ENCODE data around the gene INPP5B. TPM values are rescaled to one million over a fixed set of nuclear protein-coding genes. Genes with fewer than 3 reads are reported as not detected.

INPP5B gene
- total and polyA plus RNA-seq, 8 donors, result 22.5 to 39.9 (median 31.3) TPM

DNA sequence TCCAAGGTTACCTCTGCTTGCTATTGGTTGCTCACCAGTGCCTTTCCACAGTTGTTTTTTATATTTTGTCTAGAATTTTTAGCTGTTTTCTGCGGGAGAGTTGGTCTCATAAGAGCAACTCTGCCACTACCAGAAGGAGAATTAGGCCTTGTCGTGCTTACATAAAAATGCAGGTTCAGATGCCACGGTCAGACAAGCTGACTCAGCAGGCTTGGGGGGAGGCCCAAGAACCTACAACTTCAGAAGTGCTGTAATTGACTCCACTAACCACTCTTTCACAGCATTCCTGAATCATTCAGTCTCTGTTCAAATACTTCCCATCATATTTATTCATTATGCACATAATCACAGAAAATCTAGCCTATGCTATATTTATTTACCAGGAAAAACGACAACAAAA, 115.7 kb downstream of the INPP5B start:
- no peak for DNase-seq
- peaks cover 0 to 86% of the 10 kb centered on the region in 2 donors for H3K36me3 ChIP-seq
- peaks cover 0 to 4% of the 10 kb centered on the region in 2 donors for H3K4me1 ChIP-seq
- H3K9me3 ChIP-seq, result no peaks in the 10 kb centered on the region
- no peak for ATAC-seq
- H3K4me3 ChIP-seq, result no peak overlapping the region
- no peaks in the 10 kb centered on the region for H3K27me3 ChIP-seq
- TF ChIP-seq, protein P1, sequence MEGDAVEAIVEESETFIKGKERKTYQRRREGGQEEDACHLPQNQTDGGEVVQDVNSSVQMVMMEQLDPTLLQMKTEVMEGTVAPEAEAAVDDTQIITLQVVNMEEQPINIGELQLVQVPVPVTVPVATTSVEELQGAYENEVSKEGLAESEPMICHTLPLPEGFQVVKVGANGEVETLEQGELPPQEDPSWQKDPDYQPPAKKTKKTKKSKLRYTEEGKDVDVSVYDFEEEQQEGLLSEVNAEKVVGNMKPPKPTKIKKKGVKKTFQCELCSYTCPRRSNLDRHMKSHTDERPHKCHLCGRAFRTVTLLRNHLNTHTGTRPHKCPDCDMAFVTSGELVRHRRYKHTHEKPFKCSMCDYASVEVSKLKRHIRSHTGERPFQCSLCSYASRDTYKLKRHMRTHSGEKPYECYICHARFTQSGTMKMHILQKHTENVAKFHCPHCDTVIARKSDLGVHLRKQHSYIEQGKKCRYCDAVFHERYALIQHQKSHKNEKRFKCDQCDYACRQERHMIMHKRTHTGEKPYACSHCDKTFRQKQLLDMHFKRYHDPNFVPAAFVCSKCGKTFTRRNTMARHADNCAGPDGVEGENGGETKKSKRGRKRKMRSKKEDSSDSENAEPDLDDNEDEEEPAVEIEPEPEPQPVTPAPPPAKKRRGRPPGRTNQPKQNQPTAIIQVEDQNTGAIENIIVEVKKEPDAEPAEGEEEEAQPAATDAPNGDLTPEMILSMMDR (IDR thresholded peaks at IDR 0.05), result no peak
- intact Hi-C loops (cut with DNase I), result no loop called here
- no peak overlapping the region for H3K27ac ChIP-seq

DNA sequence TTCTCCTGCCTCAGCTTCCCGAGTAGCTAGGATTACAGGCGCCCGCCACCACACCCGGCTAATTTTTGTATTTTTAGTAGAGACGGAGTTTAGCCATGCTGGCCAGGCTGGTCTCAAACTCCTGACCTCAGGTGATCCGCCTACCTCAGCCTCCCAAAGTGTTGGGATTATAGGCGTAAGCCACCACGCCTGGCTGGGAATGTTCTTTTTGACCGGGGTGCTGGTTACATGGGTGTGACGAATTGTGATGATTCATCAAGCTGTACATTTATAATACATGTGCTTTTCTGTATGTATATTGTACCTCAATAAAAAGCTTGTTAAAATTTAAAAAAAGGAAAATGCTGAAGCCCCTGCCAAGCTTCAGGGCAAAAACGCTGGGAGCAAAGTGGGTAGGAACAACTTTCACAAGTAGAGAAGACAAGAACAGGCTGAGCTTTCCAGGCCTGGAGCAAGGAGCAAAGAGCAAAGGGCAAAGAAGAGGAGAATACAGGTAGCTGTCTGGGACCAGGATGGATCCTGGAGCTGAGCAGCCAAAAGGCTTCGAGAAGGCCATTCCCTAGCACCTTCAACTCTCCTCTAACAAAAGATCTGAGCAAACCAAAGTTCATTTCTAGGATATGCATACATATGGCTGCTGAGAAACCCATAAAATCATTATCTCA, 118.3 kb downstream of the INPP5B start:
- H3K27me3 ChIP-seq, result no peaks in the 10 kb centered on the region
- H3K36me3 ChIP-seq, result peaks cover 0 to 68% of the 10 kb centered on the region in 2 donors
- H3K27ac ChIP-seq, result no peak overlapping the region
- ATAC-seq (no peak), DNase-seq (no peak)
- TF ChIP-seq, protein P1 (IDR thresholded peaks at IDR 0.05), result no peak
- peaks cover 0 to 28% of the 10 kb centered on the region in 2 donors for H3K4me1 ChIP-seq
- H3K9me3 ChIP-seq, result no peaks in the 10 kb centered on the region
- H3K4me3 ChIP-seq, result no peak overlapping the region
- intact Hi-C loops (cut with DNase I), result no loop called here

DNA sequence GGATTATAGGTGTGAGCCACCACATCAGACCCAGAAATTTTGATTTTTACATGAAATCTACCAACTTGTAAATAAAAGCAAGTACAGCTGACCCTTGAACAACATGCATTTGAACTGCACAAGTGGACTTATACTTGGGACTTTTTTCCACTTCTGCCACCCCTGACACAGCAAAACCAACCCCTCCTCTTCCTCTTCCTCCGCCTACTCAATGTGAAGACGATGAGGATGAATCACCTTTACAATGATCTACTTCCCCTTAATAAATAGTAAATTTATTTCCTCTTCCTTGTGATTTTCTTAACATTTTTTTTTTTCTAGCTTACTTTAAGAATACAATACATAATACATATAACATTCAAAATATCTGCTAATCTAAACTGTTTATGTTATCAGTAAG, 121.3 kb downstream of the INPP5B start:
- no peaks in the 10 kb centered on the region for H3K9me3 ChIP-seq
- TF ChIP-seq, protein P1 (IDR thresholded peaks at IDR 0.05), result no peak
- peaks cover 0 to 38% of the 10 kb centered on the region in 2 donors for H3K4me1 ChIP-seq
- intact Hi-C loops (cut with DNase I), result no loop called here
- ATAC-seq, result no peak
- H3K27me3 ChIP-seq, result no peaks in the 10 kb centered on the region
- H3K27ac ChIP-seq, result peak overlapping the region in 1 of 2 donors; percentile 77
- H3K4me3 ChIP-seq, result no peak overlapping the region
- H3K36me3 ChIP-seq, result peaks cover 0 to 68% of the 10 kb centered on the region in 2 donors
- no peak for DNase-seq

DNA sequence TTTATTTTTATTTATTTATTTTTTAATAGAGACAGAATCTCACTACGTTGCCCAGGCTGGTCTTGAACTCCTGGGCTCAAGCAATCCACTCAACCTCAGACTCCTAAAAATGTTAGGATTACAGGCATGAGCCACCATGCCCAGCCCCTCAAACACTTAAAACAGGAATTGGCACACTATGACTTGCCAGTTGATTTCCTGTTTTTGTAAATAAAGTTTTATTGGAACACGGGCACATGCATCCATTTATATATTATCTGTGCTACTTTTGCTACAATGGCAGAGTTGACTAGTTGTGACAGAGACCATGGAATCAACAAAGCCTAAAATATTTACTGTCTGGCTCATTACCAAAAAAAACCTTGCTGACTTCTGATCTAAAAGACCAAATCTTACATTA, 122.9 kb downstream of the INPP5B start:
- H3K36me3 ChIP-seq, result peaks cover 0 to 68% of the 10 kb centered on the region in 2 donors
- H3K4me3 ChIP-seq, result no peak overlapping the region
- DNase-seq (no peak), ATAC-seq (no peak)
- intact Hi-C loops (cut with DNase I), result no loop called here
- no peaks in the 10 kb centered on the region for H3K9me3 ChIP-seq
- H3K27ac ChIP-seq, result peak overlapping the region in 1 of 2 donors; percentile 77
- H3K27me3 ChIP-seq, result no peaks in the 10 kb centered on the region
- TF ChIP-seq, protein P1 (IDR thresholded peaks at IDR 0.05), result no peak
- peaks cover 0 to 38% of the 10 kb centered on the region in 2 donors for H3K4me1 ChIP-seq

DNA sequence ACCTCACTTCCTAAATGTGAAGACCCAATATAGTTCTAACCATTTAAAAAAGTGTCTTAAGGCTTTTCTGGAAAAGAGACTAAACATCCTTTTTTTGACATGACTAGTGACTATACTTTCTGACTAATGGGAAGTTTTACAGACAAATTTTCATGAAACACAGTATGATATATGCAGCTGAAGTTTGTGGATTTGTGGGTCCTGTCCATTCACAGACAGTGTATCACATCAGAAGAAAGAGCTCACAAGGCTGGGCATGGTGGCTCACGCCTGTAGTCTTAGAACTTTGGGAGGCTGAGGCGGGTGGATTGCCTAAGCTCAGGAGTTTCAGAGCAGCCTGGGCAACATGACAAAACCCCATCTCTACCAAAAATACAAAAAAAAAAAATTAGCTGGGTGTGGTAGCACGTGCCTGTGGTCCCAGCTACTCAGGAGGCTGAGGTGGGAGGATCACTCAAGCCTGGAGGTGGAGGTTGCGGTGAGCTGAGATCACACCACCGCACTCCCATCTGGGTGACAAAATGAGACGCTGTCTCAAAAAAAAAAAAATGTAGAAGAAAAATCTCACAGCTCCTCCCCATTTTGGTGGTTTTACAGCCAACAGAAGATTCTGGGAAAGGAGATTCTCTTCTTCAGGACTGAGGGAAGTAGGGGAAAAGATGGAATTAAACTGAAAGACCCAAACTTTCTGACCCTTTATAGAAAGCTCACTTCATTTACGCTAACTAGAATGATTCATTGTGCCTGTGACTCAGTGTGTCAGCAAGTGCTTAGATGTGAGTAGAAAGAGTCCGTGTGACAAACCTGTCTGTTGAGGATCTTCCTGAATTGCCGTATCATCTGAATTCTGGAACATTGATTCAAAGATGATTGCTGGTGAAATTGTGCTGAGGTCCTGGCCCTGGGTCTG, 123.7 kb downstream of the INPP5B start:
- DNase-seq, result no peak
- TF ChIP-seq, protein P1 (IDR thresholded peaks at IDR 0.05), result no peak

More for the DNA sequence above, 123.7 kb downstream of the INPP5B start:
- peak; percentile 34 for ATAC-seq
- intact Hi-C loops (cut with DNase I), result no loop called here
- Histone ChIP-seq H3K4me3 (no peak overlapping the region), H3K27me3 (no peaks in the 10 kb centered on the region), H3K9me3 (no peaks in the 10 kb centered on the region), H3K4me1 (peaks cover 0 to 38% of the 10 kb centered on the region in 2 donors), H3K36me3 (peaks cover 0 to 68% of the 10 kb centered on the region in 2 donors), H3K27ac (peak overlapping the region in 1 of 2 donors; percentile 77)

Data from left lung (tissue), 10 donors.